GM18517 (cell line): ENCODE measurements around the gene GJB1.
"Not testable (repeated sequence)": the region's sequence is repeated elsewhere in the genome, so short reads cannot be mapped to it uniquely, and the experiment has no call there.

Source experiments
- ATAC-seq: cut with Tn5 transposase; IDR thresholded peaks from one replicate; pipeline ENCODE4 v1.9.1; 2021; ENCODE audit warnings: mild to moderate bottlenecking, moderate library complexity; ENCODE audit not compliant: unreplicated experiment

GJB1 gene

DNA sequence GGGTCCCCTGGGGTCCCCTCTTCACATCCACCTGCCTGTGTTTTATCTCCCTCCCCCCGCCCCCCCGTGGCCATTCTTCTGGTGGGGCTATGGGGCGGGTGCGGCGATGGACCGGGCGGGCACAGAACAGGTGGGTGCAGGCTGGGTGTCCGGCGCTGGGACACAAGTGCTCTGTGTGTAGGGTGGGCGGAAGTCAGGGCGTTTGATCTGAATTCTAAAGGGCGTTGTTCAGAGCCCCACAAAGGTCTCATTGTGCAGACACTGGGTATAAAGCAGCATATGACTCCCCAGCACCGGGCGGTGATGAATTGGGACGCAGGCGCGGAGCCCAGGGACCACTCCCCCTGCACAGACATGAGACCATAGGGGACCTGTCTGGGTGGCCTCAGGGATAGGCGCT, at the start of gene GJB1:
GJB1 (plus strand) TSS at position 296 of the 400 bp plus-strand sequence. CDS start 484 bp downstream, outside the sequence.
- no peak for ATAC-seq

- ATAC-seq: no peak
Observed at GRCh38 chrX:71173440-71173839, 49.6 kb upstream of the GJB1 start.

- ATAC-seq: no peak
Observed at GRCh38 chrX:71174795-71175194, 48.2 kb upstream of the GJB1 start.

GRCh38 chrX:71175531-71175930, 47.5 kb upstream of the GJB1 start:
- ATAC-seq: no peak

GRCh38 chrX:71177327-71177726, 45.7 kb upstream of the GJB1 start:
- no peak for ATAC-seq

GRCh38 chrX:71178908-71179307, 44.1 kb upstream of the GJB1 start:
- ATAC-seq: no peak

- not testable (repeated sequence) for ATAC-seq
Observed at GRCh38 chrX:71180579-71181265, 42.3 kb upstream of the GJB1 start.

DNA sequence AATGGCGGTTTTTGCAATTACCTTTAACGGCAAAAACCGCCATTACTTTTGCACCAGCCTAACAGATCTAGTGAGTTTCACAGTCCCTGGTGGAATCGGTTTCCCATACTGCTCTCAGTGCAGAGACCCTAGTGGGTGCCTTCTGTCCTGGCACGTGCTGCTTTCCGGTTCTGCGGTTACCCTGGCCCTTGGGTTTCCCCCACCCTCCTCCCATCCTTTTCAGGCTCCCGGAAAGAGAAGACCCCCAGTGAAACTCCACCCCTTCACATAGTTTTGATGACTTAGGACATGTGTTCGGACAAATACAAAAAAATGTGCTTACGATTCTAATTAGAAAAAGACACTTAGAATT, 41.5 kb upstream of the GJB1 start:
- peak; percentile 30 for ATAC-seq

GRCh38 chrX:71181910-71182799, 40.9 kb upstream of the GJB1 start:
- peak; percentile 88 for ATAC-seq

DNA sequence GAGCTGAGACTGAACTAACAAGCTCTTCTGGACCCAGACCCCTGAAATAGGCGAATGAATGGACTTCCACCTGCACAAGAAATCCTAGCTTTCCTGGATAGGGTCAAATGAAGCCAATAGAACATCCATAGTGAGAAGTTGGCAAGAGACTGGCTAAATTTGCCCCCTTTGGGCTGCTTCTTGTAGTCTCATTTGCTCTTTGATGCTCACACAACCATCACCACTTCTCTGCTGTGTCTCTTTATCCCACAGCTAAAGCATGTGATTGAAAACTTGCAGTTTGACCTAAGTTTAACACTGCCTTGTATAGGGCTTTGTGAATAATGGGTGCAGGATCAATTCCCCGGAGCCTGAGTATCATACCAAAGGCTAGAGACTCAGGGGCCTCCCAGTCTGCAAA, 40.2 kb upstream of the GJB1 start:
- no peak for ATAC-seq

- ATAC-seq: no peak
Observed at GRCh38 chrX:71183341-71183740, 39.7 kb upstream of the GJB1 start.

- no peak for ATAC-seq
Observed at GRCh38 chrX:71184092-71184491, 38.9 kb upstream of the GJB1 start.

DNA sequence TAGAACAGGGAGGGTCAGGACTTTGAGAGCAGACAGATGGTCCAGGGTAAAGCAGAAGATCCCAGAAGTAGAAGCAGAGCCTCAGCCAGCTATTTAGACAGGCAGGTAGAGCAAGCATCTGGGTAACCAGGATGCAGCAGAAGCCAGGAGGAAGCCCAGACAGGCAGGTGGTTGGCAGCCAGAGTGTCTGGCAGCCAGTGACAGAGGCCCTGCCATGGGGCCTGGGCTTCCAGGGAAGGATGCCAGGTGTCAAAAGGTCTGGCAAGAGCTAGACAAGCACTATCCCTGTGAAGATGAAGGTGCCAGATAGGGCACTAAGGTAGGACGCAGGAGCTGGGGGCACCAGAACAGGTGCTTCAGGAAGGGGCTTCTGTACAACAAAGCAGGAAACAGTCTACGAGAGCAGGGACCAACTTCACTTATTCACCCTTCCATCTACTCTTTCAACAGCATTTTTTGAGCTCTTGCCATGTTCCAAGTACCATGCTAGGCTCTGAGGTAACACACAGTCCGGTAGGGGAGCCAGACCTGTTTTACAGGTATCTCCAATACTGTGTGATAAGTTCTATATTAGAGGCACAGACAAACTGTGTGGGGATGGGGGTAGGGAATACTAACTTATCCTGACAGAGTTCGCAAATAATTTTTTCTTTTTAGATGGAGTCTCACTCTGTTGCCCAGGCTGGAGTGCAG, 38.1 kb upstream of the GJB1 start:
- no peak for ATAC-seq

GRCh38 chrX:71191248-71191647, 31.8 kb upstream of the GJB1 start:
- ATAC-seq: no peak

GRCh38 chrX:71195964-71196649, 26.9 kb upstream of the GJB1 start:
- ATAC-seq: peak; percentile 53

- peak; percentile 85 for ATAC-seq
Observed at GRCh38 chrX:71198066-71198465, 25.0 kb upstream of the GJB1 start.

DNA sequence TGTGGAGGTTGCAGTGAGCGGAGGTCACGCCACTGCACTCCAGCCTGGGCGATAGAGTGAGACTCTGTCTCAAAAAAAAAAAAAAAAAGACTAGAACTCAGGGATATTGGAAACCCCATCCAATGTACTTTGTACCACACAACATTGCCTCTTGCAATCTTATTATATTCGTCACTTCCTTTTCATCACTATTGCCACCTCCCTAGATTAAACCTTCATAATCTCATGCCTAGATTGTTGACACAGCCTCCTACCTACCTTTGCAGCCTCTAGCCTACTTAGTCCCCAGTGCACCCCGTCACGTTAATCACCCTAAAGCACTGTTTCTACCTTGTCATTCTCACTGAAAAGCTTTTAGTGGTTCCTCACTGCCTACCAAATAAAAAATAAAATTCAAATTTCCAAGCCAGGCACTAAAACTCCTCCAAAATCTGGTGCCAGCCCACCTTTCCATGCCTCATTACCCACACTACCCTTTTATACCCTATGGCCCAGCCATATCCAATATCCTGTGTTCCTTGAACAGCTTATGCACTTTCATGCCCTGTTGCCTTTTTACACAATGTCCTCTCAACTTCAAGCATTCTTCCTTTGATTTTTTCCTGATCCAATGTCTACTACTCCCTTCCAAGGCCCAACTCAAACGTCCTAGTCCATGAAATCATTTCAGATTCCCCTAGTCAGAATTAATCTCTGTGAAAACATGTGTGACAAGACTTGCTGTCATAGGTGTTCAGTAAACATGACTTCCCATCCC, 23.6 kb upstream of the GJB1 start:
- ATAC-seq: no peak

DNA sequence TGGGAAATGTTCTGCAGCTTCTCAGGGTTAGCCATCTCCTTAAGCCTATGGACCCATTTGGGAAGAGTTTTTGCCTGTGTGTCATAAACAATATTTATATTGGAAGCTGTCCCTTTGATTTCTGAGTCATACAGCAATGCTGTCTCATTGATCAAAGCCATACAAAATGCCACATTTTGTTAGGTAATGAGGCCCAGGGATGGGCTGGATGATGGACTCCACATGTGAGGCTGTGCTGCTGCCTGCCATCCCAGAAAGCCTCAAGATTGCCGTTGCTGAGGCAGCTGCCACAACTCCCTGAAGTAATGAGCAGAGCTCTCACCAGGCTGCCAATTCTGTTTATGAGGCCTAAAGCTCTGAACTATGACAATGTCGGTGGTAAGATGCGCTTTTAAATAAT, 12.2 kb upstream of the GJB1 start:
- no peak for ATAC-seq

- ATAC-seq: no peak
Observed at GRCh38 chrX:71212536-71212935, 10.5 kb upstream of the GJB1 start.

- ATAC-seq: no peak
Observed at GRCh38 chrX:71214152-71214551, 8.9 kb upstream of the GJB1 start.
